CMK (cell line): Measurements from ENCODE around the gene WIPF2.

ENCODE experiments used
- DNase-seq: peaks from one replicate; pipeline ENCODE4 v3.0.0-alpha.2; 2010; ENCODE audit warnings: low read depth

The WIPF2 gene

DNA sequence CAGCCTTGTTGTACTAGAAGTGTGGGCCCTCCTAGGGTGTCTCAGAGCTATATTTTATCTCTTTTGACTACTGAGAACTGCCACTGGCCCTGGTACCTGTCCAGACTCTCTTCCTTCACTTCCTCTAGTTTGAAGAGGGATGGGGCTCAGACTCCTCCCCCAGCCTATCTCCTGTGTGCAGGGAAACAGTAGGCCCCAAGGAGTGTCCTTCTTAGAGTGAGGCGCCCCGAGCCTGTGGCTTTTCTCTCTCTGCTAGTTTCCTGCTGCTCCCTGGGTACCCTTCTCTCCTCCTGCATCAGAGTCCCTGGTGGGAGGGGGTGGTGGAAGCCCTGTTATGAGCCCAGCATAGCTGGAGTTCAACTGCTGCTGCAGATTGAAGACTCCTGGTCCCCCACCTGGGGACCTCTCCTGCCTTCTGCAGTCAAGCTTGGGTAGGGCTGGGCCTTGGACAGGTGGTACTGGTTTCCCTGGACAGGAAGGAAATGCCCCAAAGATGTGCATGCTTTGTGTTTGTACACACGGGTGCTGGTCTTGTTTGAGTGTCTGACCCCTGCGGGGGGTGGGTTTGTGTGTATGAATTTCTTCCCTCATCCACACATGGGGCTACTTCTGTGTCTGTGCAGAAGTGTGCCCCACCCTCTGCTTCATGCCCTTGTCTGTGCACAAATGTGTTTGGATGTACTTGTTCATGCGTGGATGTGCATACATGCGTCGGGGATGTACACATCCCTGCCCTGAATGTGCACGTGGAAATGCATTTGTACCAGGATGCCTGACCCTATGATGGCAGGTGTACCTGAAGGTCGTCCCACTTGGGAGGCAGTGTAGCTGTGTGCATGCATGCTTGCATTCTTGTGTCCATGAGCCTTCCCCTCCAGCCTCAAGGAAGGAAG is 96.8 kb downstream of the WIPF2 start:
- no peak for DNase-seq

DNA sequence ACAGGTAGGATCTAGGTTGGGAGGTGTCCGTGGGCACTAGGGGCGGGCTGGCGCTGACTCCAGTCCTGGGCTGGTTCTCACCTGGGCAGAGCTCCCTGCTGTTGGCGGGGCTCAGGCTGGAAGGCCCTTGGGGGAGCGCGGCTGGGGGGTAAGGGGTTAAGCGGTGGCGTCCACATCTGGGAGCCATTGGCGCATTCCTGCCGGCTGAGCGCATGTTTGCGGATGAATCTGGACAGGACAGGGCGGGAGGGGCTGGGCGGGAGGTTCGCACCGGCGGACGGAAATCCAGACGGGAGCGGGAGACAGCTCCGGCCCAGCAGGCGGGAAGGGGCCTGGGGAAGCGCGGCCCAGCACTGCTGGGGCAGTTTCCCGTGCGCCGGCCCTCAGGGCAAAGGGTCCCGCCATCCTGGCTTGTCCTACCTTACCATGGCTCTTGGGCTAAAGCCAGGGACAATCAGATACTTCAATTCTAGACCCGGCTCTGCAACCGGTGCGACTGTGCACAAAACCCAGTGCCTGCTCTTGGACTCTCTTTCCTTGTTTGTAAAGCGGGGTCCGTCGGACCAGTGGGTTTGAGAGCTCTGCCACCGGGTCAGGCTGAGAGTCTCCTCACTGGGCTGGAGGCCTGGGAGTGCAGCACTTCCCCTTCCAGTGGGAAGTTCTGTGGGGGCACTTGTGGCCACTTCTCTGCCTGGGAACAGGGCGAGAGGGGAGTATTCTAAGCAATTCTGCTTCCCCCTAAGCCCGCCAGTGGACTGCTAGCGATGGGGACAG is 97.7 kb downstream of the WIPF2 start:
- DNase-seq = no peak

- no peak for DNase-seq
Measured at GRCh38 chr17:40317345-40317873, 98.3 kb downstream of the WIPF2 start.

DNA sequence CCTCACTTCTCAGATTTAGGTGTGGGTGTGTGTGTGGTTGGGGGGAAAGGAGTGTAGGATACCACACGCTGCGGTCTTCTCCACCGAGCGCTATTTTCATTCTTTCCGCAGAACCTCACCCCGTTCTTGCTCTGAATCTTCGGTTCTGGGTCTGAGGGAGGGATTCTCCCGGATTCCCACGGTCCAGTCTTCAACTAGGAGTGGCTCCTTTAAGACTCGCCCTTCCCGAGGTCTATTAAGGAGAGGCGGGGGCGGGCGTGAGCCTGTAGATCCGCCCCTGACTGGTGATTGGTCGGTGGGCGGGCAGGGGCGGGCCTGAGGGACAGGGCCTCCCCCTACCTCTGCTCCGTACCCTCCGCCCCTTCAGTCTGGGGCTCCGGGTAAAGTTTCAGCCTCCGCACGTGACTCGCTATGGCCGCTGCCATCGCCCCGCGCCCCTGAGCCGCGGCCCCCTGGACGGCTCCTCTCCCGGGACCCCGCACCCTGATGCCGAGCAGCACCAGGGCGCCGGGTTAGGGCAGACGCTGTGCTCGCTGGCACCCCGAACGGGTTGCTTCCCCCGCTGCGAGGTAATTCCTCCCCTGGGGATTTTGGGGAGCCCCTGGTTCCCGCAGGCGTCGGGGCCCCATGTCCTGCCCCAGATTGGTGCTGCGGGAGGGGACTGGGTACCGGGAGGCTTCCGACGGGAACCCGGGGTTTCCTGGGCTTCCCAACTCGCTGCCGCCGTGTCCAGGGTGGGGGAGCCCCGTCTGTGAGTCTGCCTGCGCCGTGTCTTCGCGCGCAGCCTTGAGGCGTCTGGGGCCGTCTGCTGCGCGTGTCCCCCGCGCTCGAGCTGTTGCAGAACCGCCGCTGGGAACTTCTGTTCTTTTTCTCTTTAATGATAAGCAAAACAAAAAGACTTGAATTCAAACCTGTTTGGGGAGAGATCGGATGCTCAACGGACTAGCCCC is 99.1 kb downstream of the WIPF2 start:
- peak; percentile 83 for DNase-seq

GRCh38 chr17:40318830-40319391 is 99.8 kb downstream of the WIPF2 start:
- DNase-seq = no peak

DNA sequence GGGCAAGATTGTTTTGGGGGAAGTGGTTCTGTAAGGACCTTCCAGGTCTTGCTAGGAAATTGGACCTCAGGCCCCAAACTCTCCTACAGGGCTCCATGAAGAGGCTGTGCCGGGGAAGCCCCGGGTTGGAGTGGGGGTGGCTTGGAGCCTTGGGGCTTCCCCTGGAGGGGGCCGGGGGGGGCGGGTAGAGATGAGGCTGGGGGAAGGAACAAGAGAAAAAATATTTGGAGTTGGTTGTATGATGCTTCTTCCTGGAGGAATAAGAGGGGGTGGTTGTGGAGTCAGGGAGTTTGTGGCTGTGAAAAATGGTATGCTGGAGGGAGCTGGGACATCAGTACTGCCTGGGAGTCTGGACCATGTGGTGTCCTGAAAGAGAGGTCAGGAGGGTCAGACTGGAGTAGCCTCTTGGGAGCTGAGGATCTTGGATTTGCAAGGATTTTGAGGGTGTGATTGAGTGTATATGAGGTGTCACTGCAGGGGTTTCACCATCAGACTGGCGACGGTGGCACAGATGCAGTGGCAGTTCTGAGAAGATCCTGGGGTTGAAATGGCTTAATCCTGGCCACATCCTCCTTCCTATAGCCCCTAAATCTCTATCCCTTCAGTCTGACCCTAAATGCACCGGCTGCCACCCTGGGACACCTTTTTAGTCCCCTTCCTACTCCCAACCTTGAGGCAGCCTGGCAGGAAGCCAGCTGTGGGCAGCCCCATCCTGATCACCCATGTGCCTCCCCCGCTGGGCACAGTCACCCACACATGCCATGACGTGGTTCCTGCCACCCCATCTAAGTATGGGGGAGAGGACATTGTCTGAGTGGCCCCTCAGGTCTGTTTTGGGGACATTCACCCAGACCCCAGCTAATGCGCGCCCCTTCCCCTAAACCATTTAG is 100.8 kb downstream of the WIPF2 start:
- DNase-seq = no peak

- no peak for DNase-seq
Measured at GRCh38 chr17:40320756-40321523, 101.8 kb downstream of the WIPF2 start.

DNA sequence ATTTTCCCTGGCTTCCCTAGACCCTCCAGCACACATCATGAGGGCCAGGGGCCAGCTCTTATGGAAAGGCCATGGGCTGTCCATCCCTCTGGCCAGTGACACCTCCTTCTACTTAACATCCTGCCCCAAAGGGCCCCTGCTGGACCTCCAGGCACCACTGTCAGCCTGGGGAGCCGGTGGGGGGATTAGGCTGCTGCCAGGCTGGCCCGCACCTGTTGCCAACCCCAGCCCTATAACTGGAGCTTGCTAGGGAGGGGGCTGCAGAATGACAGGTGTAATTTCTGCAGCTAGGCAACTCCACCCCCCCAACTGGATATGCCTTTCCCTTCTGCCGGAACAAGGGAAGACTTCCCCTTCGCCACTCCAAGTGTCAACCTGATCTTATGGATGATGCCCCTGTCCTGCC is 102.4 kb downstream of the WIPF2 start:
- DNase-seq = no peak

GRCh38 chr17:40321961-40322357 is 102.9 kb downstream of the WIPF2 start:
- DNase-seq = no peak

- peak; percentile 98 for DNase-seq
Measured at GRCh38 chr17:40322358-40323315, 103.5 kb downstream of the WIPF2 start.

GRCh38 chr17:40323391-40324381 is 104.6 kb downstream of the WIPF2 start:
- no peak for DNase-seq

DNA sequence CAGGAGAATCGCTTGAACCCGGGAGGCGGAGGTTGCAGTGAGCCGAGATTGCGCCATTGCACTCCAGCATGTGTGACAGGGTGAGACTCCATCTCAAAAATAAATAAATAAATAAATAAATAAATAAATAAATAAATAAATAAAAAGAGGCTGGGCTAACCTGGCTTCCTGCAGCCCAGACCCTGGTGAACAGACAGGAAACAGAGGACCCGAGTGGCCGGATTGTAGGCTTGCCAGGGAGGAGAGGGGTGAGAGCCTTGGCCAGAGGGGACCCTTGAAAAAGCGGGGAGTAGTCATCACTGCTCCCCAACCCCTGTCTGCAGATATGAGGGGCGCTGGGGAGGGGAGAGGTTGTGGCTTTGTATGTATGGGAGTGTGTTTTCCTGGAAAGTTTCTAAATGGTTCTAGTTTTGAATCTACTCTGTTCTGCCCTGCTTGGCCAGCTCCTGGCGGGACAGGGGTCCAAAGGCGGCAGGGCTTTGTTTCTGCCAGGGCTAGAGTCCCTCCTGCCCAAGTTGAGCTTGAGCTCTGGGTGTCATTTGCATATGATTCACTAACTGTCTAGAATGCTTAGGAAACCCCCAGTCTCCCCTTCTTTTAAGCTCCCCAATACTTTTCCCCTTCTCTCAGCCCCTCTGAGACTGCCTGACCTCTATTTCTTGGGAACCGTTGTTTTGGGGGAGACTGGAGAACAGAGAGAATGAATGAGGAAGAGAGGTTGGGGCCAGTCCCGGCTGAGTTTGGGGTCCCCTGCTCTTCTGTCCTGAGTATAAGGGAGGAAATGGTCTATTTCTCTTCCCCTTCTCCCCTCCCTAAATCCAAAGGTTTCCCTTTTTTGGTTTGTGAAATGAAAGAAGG is 106.3 kb downstream of the WIPF2 start:
- DNase-seq = no peak

DNA sequence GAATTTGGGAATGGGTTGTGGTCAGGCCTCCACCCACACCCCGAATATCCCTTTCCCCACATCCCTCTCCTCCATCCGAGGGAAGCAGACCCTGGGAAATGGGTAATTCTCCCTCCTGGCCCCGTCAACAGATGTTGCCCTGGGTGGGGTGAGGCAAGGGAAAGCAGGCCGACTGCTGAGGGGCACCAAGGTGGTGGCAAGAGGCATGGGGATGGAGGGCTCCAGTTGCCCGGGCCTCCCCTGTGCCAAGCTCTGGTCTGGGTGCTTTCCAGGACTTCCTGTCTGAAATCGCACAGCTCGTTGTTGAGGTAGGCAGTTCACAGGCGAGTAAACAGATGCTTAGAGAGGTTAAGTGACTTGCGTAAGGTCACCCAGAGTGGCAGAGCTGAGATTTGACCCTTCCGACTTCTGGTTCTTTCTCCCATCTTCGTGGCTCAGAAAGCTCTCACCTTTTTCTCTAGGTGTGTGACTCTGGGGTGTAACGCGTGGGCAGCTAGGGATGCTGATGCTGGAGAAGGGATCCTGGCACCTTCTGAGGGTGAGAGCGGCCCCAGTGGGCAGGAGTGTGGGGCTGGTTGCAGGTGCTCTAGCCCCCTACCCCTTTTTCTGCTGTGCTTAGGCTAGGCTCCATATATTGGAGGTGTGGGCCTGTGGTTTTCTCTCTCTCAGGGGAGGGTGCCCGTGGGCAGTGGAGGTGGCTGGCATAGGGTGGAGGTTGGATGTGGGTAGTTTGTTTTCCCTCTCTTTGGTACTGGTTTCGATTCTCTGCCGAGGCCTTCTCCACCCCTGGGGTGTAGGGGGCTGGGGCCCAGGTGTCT is 107.1 kb downstream of the WIPF2 start:
- DNase-seq = no peak

DNA sequence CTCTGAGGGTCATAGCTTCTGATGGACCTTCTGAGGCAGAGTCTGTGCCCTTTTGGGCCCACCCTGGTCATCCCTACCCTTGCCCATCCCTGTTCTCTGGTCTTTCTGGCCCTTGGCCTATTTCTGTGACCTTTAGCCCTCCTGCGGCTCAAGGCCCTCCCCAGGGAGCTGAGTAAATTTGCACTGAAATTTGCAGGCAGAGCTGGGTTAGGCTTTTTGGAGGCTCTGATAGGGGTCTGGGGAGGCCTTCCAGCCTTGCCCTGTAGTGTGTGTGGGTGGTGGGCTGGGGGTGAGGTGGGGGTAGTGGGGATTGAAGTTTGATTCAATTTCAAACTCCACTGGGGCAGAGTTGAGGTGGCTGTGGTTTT is 107.7 kb downstream of the WIPF2 start:
- DNase-seq = no peak

- no peak for DNase-seq
Measured at GRCh38 chr17:40327244-40327729, 108.2 kb downstream of the WIPF2 start.
